ENCODE results near the gene DNAAF3.

DNA sequence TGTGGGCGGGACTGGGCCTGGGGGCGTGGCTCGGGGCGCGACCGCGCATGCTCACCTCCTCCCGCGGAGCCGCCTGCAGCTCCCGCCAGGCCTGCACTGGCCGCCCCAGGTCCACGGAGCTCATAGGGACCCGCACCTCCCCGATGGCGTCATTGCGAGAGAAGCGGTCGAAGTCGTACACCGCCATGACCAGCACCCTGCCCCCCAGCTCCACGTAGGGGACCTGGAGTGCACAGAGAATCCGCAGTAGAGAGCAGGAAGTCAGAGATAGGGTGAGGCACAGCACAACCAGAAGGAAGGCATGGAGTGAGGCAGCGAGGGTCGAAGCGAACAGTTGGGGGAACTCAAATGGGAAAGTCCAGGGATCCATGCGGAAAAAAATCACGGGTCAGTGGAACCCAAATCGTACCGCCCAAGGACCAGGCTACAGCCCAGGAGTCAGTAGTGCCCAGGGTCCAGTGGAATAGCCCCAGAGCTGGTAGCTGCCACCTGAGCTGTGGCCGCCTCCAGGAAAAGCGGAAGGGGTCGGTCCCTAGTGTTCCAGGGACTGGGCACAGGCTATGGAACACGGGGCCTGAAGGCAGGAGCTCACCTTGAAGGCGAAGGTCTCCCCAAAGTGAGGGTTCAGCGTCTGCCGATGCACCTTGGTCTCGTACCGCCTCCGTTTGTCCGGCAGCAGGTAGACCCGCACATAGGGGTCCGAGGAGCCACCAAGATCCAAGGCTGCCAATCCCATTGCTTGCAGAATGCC, 8.9 kb upstream of the DNAAF3 start:
- TF ChIP-seq, protein P1, sequence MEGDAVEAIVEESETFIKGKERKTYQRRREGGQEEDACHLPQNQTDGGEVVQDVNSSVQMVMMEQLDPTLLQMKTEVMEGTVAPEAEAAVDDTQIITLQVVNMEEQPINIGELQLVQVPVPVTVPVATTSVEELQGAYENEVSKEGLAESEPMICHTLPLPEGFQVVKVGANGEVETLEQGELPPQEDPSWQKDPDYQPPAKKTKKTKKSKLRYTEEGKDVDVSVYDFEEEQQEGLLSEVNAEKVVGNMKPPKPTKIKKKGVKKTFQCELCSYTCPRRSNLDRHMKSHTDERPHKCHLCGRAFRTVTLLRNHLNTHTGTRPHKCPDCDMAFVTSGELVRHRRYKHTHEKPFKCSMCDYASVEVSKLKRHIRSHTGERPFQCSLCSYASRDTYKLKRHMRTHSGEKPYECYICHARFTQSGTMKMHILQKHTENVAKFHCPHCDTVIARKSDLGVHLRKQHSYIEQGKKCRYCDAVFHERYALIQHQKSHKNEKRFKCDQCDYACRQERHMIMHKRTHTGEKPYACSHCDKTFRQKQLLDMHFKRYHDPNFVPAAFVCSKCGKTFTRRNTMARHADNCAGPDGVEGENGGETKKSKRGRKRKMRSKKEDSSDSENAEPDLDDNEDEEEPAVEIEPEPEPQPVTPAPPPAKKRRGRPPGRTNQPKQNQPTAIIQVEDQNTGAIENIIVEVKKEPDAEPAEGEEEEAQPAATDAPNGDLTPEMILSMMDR (IDR thresholded peaks at IDR 0.05; ENCODE audit: low read depth, low read length): no peak
- no peak for TF ChIP-seq EZH2phosphoT487 (IDR thresholded peaks at IDR 0.05; ENCODE audit: low read depth)
